HG02884 (cell line): Measurements from ENCODE around the gene SECTM1.
"Not testable (repeated sequence)": the region's sequence is repeated elsewhere in the genome, so short reads cannot be mapped to it uniquely, and the experiment has no call there.

Source experiments
- ATAC-seq: cut with Tn5 transposase; IDR thresholded peaks from one replicate; pipeline ENCODE4 v1.9.1; 2021; ENCODE audit warnings: mild to moderate bottlenecking, moderate library complexity; ENCODE audit not compliant: unreplicated experiment

The SECTM1 gene

DNA sequence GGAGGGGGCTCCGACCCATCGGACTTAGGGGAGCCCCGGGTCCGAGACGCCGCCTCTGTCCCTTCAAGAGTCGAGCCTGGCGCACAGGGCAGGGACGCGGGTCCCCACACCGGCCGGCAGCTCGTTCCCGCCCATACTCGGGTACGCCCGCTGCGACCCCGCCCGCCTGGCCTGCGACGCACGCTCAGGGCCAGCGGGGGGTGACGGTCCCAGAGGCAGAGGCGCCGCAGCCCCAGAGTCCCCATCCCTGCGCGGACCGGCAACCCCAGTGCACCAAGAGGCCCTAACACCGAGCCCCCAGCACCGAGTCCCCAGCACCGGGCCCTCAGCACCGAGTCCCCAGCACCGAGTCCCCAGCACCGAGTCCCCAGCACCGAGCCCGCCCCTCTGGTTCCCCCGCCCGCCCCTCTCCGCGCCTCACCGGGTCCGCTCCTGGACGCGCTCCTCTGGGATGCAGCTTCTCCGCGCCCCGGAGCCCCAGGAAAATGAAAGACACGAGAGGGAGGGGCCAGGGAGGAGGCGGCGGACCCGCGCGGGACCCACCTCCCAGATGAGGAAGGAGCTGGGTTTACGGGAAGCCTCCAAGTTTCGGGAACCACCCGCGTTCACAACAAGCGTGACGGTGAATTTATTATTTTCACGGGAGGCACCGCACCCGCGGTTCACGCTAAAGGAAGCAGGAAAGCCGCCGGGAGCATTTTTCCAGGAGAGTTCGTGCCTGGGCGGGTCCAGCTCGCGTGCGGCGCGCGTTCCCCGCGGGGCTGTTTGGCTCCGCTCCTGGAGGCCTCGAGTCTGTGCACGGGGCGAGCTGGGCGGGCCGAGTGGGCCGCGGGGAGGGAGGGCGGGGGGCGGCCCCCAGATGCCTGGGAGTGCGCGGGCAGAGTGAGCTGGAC lies at the start of gene SECTM1:
TSS of gene SECTM1 (minus strand) at position 488 of the 893 bp plus-strand sequence. CDS start 6,526 bp downstream, outside the sequence.
- ATAC-seq: no peak

DNA sequence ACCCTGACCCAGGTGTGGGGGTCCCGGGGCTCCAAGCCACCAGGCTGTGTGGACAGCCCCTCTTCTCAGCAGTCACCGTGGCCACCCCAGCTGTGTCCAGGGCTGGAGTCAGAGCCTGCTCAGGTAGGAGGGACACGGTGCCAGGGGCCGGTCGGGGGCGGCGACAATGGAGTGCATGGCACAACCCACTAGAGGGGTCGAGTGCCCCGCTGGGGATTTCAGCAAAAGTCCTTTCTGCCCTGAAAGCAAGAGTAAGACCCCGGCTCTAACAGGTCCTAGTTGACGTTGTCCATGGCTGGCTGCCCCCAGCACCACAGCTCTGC lies 49.3 kb upstream of the SECTM1 start:
- no peak for ATAC-seq

DNA sequence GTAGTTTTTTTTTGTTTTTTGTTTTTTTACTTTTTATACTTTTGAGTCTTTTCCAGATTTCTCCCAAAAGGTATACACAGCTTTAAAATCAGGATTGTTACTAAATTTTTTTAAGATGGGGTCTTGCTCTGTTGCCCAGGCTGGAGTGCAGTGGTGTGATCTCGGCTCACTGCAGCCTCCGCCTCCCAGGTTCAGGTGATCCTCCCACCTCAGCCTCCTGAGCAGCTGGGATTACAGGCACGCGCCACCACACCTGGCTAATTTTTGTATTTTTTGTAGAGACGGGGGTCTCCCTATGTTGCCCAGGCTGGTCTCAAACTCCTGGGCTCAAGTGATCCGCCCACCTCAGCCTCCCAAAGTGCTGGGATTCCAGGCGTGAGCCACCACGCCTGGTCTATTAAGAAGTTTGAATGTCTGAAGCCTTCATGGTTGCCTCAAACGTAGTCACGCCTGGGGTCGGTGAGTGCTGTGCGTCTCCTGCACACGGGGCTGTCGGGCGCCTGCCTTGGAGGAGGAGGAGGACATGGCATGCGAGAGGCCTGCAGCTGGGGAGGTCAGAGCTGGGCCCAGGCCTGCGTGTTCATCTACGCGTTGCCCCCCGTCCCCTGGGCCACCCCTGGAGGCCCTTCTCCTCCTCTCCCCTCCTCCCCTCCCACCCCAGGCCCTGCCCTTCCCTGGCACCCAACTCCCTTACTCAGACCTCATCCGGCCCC lies 48.8 kb upstream of the SECTM1 start:
- ATAC-seq: not testable (repeated sequence)

DNA sequence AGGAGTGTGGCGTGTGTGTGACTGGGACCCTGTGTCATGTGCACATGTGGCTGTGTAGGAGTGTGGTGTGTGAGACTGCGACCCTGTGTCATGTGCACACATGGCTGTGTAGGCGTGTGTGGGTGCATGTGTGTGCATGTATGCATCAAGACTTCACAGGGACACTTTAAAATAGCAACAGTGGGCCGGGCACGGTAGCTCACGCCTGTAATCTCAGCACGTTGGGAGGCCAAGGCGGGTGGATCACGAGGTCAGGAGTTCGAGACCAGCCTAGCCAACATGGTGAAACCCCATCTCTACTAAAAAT lies 48.1 kb upstream of the SECTM1 start:
- not testable (repeated sequence) for ATAC-seq

DNA sequence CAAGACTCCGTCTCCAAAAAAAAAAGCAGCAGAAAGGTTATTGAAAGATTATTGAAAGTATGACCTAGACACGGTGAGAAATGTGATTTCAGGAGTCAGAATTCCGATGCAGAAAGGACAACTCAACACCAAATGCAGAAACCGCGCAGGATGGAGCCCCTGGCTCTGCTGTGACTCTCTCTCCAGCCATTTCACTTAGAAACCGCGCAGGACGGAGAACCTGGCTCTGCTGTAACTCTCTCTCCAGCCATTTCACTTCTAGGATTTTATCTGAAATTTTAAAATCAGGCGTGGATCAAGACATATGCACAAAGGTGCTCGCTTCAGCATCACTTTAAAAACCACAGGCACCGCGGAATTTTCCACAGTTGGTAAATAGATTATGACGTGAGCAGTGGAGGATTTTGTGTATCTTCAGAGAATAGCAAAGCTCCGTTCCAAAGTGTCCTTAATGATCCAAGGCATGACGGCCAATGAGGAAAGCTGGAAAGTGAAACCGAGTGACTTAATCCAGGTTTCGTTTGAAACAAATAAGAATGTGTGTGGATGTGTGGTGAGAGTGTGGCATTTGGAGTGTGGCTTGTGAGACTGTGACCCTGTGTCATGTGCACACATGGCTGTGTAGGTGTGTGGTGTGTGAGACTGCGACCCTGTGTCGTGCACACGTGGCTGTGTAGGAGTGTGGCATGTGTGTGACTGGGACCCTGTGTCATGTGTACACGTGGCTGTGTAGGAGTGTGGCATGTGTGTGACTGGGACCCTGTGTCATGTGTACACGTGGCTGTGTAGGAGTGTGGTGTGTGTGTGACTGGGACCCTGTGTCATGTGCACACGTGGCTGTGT lies 47.5 kb upstream of the SECTM1 start:
- ATAC-seq: no peak

DNA sequence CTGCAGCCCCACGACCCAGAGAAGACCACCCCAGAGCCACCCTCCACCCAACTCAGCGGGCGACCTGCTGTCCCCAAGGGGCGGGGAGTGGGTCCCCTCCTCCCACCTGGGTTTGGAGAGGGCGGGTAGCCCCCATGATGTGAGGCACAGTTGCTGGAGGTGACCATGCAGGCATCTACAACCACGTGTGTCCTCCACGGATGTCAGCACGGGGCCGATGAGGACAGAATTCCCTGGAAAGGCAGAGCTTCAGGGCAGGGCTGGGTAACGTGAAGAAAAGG lies 45.1 kb upstream of the SECTM1 start:
- no peak for ATAC-seq

DNA sequence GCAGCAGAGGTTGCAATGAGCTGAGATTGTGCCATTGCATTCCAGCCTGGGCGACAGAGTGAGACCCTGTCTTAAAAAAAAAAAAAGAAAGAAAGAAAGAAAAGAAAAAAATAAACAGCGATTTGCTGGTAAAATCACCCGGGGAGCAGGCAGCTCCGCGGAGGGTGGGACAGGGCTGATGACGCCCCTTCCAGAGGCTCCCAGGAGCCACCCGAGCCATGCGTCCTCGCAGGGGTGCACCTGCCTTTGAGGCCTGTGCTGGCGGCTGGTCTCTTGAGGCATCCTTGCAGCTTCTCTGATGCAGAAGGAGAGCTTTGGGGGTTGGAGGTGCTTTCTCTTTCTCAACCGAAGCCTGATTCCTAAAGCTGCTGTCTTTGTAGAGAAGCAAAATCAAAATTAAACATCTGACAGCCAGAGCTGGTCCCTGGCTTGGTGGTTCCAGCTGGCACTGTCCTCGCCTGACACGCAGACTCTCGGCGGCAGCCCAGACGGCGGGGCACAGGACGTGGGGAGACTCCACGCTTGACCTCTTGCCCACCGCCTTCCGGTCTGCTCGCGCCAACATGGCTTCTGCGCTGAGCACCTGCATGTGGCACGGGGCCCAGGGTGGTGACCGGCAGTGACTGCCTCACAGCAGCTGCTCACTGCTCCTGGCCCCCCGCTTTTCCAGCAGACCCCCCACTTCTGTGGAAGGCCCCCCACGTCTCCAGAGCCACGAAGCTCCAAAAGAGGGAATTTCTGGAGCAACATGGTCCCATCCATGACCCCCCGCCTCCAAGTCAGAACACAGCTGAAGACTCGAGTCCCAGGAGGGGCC lies 44.6 kb upstream of the SECTM1 start:
- no peak for ATAC-seq

DNA sequence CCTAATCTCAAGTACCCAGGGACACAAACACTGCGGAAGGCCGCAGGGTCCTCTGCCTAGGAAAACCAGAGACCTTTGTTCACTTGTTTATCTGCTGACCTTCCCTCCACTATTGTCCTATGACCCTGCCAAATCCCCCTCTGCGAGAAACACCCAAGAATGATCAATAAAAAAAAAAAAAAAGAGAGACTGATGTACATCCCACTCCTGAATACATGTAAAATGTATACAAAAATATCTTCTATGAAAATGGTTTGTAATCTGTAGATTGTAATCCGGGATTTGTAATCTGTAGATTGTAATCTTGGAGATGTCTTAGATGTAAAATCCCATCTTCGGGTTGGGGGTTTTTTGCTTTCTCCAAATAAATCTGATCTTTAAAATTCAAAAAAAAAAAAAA lies 43.7 kb upstream of the SECTM1 start:
- ATAC-seq: not testable (repeated sequence)

DNA sequence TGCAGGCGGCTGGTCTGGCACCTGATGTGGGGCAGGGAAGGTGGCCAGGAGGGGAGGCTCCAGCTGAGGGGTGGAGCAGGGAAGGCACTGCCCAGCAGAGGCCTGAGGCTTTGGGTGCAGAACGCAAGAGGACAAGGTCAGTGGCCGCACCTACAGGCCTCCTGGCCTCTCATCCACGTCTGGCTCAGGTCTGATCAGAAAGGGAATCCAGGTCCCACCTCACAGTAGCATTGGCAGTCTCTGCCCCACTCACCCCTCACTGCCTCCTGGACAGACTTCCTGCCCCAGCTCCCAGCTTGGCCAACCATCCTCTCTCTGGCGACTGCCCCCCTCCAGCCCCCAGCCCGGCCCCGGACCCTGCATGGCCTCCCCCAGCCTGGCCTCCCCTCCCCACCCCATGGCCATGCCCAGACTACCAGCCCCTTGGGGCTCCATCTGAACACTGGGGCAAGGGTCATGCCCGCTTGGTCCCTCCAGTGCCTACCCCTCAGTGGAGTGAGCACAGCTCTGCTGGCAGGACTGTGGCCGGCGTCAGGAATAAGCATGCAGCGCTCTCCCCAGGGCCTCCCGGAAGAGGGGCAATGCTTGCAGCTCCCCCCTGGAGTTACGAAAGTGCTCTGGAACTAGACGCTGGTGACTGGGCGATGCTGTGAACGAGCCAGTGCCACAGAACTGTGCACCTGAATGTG lies 42.6 kb upstream of the SECTM1 start:
- ATAC-seq: no peak

DNA sequence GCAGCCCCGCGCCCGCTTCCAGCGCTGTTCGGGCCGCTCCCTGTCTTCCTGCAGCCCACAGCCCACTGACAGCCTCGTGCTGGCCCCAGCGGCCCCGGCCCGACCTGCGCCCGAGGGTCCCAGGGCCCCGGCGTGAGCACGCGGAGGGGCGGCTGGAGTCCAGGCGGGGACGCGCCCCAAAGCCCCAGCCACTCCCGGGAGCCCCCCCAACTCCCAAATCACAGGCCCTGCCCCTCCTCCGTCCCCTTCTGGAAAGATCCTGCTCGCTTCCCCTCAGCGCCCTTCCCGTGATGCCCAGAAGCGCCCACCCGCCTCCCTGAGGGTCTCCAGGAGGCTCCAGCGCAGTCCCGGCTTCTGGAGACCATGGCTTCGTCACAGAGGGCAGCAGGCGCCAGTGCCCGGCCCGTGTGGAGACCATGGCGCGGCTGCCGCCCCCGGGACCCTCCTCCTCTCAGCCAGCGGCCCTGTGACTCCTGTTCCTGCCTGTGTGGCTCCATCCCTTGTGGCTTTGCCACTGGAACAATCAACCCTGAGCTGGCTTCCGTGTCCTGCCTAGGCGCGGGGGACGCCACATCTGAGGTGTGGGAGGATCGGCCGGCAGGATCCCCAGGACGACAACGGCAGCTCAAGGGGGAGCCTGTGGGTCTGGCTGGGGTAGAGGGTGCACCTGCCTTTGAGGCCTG lies 41.9 kb upstream of the SECTM1 start:
- no peak for ATAC-seq

DNA sequence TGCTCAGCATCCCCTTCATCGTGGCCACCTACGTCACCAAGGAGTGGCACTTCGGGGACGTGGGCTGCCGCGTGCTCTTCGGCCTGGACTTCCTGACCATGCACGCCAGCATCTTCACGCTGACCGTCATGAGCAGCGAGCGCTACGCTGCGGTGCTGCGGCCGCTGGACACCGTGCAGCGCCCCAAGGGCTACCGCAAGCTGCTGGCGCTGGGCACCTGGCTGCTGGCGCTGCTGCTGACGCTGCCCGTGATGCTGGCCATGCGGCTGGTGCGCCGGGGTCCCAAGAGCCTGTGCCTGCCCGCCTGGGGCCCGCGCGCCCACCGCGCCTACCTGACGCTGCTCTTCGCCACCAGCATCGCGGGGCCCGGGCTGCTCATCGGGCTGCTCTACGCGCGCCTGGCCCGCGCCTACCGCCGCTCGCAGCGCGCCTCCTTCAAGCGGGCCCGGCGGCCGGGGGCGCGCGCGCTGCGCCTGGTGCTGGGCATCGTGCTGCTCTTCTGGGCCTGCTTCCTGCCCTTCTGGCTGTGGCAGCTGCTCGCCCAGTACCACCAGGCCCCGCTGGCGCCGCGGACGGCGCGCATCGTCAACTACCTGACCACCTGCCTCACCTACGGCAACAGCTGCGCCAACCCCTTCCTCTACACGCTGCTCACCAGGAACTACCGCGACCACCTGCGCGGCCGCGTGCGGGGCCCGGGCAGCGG lies 41.2 kb upstream of the SECTM1 start:
- no peak for ATAC-seq

DNA sequence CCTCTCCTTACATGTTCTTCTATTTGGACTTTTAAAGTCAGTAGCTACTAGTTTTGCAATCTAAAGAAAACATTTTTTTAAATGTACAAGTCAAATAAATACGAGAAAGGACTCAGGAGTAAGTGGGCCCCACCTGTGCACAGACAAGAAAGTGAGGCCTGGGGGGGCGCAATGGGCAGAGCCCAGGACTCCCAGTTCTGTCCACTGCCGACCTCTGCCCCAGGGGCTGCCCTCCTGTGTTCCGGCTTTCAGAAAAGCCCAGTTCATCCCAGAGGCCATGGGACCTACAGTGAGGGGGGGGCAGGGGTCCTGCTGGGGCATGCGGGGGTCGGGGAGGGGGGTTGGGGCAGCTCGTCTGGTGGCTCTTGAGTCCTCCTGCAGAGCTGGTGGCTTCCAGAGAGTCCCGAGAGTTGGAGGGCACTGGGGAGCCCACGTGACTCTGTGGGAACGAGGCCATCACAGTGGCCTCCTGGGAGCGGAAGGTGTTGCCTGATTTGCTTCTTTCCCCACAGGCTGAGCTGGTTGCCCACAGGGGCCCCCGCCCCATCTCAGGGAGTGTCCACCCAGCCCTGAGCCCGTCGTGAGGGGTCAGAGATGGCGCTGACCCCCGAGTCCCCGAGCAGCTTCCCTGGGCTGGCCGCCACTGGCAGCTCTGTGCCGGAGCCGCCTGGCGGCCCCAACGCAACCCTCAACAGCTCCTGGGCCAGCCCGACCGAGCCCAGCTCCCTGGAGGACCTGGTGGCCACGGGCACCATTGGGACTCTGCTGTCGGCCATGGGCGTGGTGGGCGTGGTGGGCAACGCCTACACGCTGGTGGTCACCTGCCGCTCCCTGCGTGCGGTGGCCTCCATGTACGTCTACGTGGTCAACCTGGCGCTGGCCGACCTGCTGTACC lies 40.4 kb upstream of the SECTM1 start:
- no peak for ATAC-seq

DNA sequence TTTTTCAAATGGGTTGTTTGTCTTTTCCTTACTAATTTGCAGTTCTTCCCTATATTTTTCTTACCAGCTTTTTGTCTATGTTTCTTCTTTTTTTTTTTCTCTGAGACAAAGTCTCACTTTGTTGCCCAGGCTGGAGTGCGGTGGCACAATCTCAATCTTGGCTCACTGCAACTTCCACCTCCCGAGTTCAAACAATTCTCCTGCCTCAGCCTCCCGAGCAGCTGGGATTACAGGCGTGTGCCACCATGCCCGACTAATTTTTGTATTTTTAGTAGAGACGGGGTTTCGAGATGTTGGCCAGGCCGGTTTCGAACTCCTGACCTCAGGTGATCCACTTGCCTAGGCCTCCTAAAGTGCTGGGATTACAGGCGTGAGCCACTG lies 39.5 kb upstream of the SECTM1 start:
- not testable (repeated sequence) for ATAC-seq

DNA sequence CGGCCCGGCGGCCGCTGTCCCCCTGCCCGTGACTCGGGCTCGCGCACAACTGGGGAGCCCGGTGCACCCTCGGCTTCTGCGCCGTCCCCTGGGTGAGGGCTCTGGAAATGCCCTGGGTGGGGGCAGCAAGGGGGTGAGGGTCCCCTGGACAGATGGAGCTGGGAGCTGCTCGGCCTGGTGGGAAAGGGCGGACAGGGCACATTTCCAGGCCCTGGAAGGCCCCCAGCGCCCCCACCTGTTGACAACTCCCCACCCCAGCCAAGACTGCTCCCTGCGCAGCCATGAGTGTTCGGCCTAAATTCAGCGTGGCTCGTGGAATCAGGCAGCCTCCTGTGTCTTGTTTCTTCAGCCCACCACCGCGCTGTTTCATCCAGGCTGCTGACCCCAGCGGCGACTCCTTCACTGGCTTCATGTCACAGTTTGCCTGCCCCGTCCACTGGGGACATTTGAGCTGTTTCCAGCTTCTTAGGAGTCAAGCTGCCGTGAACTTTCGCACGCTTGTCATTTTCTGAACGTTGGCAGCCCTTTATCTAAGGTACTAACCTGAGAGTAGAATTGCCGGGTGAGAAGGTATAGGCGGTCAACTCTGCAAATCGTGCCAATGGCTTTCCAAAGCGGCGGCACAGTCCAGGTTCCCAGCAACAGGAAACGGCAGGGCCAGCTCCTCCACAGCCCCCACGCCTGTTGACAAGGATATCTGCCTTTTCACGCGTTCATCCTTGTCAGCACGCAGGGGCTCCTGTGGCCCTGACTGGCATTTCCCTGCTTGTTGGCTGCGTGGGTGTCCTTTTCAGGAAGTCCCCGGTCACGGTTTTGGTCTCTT lies 38.9 kb upstream of the SECTM1 start:
- ATAC-seq: no peak

DNA sequence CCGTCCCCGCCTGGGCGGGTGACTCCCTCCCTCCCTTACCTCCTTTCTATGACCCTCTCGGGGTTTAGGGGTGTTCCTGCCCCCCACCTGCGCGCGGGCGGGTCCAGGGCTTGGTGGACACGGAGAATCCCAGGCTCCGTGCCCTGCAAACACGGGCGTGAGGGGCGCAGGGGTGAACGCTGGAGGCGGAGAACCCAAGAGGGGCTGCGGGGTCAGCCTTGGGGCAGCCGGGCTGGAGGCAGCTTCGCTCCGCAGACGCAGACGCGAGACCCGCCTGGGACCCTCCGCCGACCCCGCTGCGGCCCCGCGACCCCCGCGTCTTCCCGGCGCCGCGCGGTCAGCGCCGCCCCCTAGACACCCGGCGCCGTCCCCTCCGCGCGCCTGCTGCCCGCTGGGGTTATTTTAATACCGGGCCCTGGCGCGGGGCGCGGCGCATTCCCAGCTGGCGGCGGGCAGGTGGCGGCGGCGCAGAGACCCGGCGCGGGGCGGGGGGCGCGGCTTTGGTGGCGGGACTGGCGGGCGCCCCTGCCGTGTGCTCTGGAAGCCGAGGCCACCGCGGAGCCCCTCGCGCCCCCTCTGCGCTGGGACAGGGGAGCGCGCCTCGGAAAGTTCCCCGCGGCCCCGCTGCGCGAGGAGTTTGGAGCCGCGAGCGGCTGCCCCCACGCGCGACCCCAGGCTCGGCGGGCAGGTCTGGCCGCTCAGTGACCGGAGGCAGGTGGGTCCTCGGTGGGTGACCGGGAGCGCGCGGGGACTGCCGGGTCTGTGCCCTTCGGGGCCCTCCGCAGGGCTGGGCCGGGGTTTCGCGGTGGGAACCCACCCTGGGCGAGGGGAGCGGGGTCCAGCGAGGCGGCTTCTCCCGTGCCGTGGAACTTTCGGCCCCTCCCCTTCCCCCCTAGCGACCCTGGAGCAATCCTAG lies 38.0 kb upstream of the SECTM1 start, which contains the start of gene UTS2R:
TSS of gene UTS2R (plus strand) at position 433 of the 916 bp plus-strand sequence. CDS start 2,560 bp downstream, outside the sequence.
- no peak for ATAC-seq
